ENCODE results near the gene STK32C.

The STK32C gene

GRCh38 chr10:132199268-132199853 is 108.4 kb downstream of the STK32C start:
- H3K4me3 ChIP-seq (replicated peaks; ENCODE audit: insufficient read depth, low read length): no peak overlapping the region
- H3K27ac ChIP-seq (replicated peaks): no peak overlapping the region
- DNase-seq (ENCODE audit: low read depth in 1 of 2, low spot score in 1 of 2): no peak
- H3K27me3 ChIP-seq (ENCODE audit: insufficient read depth, poor library complexity, severe bottlenecking): no peaks in the 10 kb centered on the region
- TF ChIP-seq POLR2AphosphoS5 (IDR thresholded peaks at IDR 0.05; ENCODE audit: low read depth) (no peak), CTCF (IDR thresholded peaks at IDR 0.05; ENCODE audit: insufficient read depth, low read length) (no peak), SPI1 (IDR thresholded peaks at IDR 0.05; ENCODE audit: borderline replicate concordance, low read depth) (no peak), GABPA (IDR thresholded peaks at IDR 0.05; ENCODE audit: low read depth) (no peak), REST (IDR thresholded peaks at IDR 0.05; ENCODE audit: insufficient replicate concordance, low read depth) (no peak)

GRCh38 chr10:132198381-132199181 is 109.2 kb downstream of the STK32C start:
- no peaks in the 10 kb centered on the region for H3K27me3 ChIP-seq (ENCODE audit: insufficient read depth, poor library complexity, severe bottlenecking)
- no peak overlapping the region for H3K4me3 ChIP-seq (replicated peaks; ENCODE audit: insufficient read depth, low read length)
- TF ChIP-seq SPI1 (IDR thresholded peaks at IDR 0.05; ENCODE audit: borderline replicate concordance, low read depth): no peak
- TF ChIP-seq GABPA (IDR thresholded peaks at IDR 0.05; ENCODE audit: low read depth): no peak
- no peak for TF ChIP-seq REST (IDR thresholded peaks at IDR 0.05; ENCODE audit: insufficient replicate concordance, low read depth)
- no peak for TF ChIP-seq CTCF (IDR thresholded peaks at IDR 0.05; ENCODE audit: insufficient read depth, low read length)
- TF ChIP-seq POLR2AphosphoS5 (IDR thresholded peaks at IDR 0.05; ENCODE audit: low read depth): no peak
- no peak for DNase-seq (ENCODE audit: low read depth in 1 of 2, low spot score in 1 of 2)
- no peak overlapping the region for H3K27ac ChIP-seq (replicated peaks)

GRCh38 chr10:132198068-132198370 is 109.7 kb downstream of the STK32C start:
- Histone ChIP-seq H3K4me3 (replicated peaks; ENCODE audit: insufficient read depth, low read length) (no peak overlapping the region), H3K27ac (replicated peaks) (no peak overlapping the region), H3K27me3 (ENCODE audit: insufficient read depth, poor library complexity, severe bottlenecking) (no peaks in the 10 kb centered on the region)
- no peak for TF ChIP-seq SPI1 (IDR thresholded peaks at IDR 0.05; ENCODE audit: borderline replicate concordance, low read depth)
- no peak for TF ChIP-seq GABPA (IDR thresholded peaks at IDR 0.05; ENCODE audit: low read depth)
- TF ChIP-seq REST (IDR thresholded peaks at IDR 0.05; ENCODE audit: insufficient replicate concordance, low read depth): no peak
- TF ChIP-seq CTCF (IDR thresholded peaks at IDR 0.05; ENCODE audit: insufficient read depth, low read length): no peak
- TF ChIP-seq POLR2AphosphoS5 (IDR thresholded peaks at IDR 0.05; ENCODE audit: low read depth): no peak
- DNase-seq (ENCODE audit: low read depth in 1 of 2, low spot score in 1 of 2): no peak
